Kidney (tissue), 14 donors: Measurements from ENCODE around the gene RBM23. TPM values are rescaled to one million over a fixed set of nuclear protein-coding genes. Genes with fewer than 3 reads are reported as not detected.

Source experiments
- DNase-seq, 5 donors: peaks; one replicate each; pipeline ENCODE4 v3.0.0-alpha.2; 2013 to 2020
- FAIRE-seq: peaks from 2 replicates; lab custom pipeline; 2012; peaks lifted over from hg19 to GRCh38; lab: Jason Lieb, UNC
- H3K27ac ChIP-seq, 2 donors: one replicate each; pipeline ENCODE4 v1.7.0; 2013; ENCODE audit warnings: low read depth in 2 of 2, low read length in 2 of 2, inconsistent platforms in 1 of 2
- H3K27me3 ChIP-seq: one replicate; pipeline ENCODE4 v1.7.1; 2013; ENCODE audit warnings: low read length, inconsistent platforms; ENCODE audit not compliant: control insufficient read depth, insufficient read depth
- H3K36me3 ChIP-seq, 3 donors: one replicate each; pipeline versions ENCODE4 v1.7.0 to v1.7.1; 2013; ENCODE audit warnings: low read length in 3 of 3, control low read depth in 1 of 3, inconsistent platforms in 1 of 3; ENCODE audit not compliant: insufficient read depth in 3 of 3, control insufficient read depth in 2 of 3
- H3K4me1 ChIP-seq, 3 donors: one replicate each; pipeline versions ENCODE4 v1.7.0 to v1.7.1; 2013; ENCODE audit warnings: low read length in 3 of 3, inconsistent platforms in 1 of 3, low read depth in 1 of 3; ENCODE audit not compliant: control insufficient read depth in 2 of 3, insufficient read depth in 2 of 3
- H3K4me3 ChIP-seq, 3 donors: one replicate each; pipeline versions ENCODE4 v1.7.0 to v1.8.1; 2013; ENCODE audit warnings: low read length in 3 of 3, control low read depth in 1 of 3, inconsistent platforms in 1 of 3
- H3K9ac ChIP-seq, 3 donors: one replicate each; pipeline versions ENCODE4 v1.7.0 to v1.7.1; 2013; ENCODE audit warnings: low read length in 3 of 3, control low read depth in 1 of 3, inconsistent platforms in 1 of 3
- H3K9me3 ChIP-seq, 3 donors: one replicate each; pipeline versions ENCODE4 v1.7.0 to v1.7.1; 2013; ENCODE audit warnings: low read length in 3 of 3, control low read depth in 1 of 3, inconsistent platforms in 1 of 3; ENCODE audit not compliant: control insufficient read depth in 2 of 3, insufficient read depth in 1 of 3
- CTCF ChIP-seq: IDR thresholded peaks from 3 replicates; pipeline ENCODE4 v1.5.1; 2012; ENCODE audit warnings: mild to moderate bottlenecking, moderate library complexity, borderline replicate concordance; ENCODE audit not compliant: insufficient read depth; ENCODE audit errors: extremely low read depth
- intact Hi-C: fragments of 100-400 bp; cut with DNase I; formaldehyde crosslinking; loops from one replicate; pipeline ENCODE4 v1.11.1; 2022
- polyA plus RNA-seq: library from polyadenylated mRNA; stranded (reverse); fragments of 350-450 nt; fragmentation: Illumina TruSeq; extraction: RNeasy Lipid Tissue Mini Kit (QIAGEN cat#74804); gene quantifications from one replicate; pipeline ENCODE4 v1.2.3, GENCODE V29; 2014; ENCODE audit warnings: low read depth, low replicate concordance; ENCODE audit not compliant: insufficient read depth
- total RNA-seq: library from RNA; stranded (reverse); fragmentation: NEBNext Ultra II Directional; extraction: Animal tissue kit (Norgen Biotek cat#: 25700); gene quantifications from one replicate; pipeline ENCODE4 v1.2.1, GENCODE V29; 2021
- donor health status: control.
- donor health status: control.
- donor health status: control.
- donor health status: control.
- donor health status: control.
- donor health status: DM: yes; HTN: yes; CAD: no.
- donor health status: Normal renal cell carcinoma (clear cell type).

The RBM23 gene
- total and polyA plus RNA-seq, 2 donors from 2014 or later: 44.8 to 93.6 TPM

DNA sequence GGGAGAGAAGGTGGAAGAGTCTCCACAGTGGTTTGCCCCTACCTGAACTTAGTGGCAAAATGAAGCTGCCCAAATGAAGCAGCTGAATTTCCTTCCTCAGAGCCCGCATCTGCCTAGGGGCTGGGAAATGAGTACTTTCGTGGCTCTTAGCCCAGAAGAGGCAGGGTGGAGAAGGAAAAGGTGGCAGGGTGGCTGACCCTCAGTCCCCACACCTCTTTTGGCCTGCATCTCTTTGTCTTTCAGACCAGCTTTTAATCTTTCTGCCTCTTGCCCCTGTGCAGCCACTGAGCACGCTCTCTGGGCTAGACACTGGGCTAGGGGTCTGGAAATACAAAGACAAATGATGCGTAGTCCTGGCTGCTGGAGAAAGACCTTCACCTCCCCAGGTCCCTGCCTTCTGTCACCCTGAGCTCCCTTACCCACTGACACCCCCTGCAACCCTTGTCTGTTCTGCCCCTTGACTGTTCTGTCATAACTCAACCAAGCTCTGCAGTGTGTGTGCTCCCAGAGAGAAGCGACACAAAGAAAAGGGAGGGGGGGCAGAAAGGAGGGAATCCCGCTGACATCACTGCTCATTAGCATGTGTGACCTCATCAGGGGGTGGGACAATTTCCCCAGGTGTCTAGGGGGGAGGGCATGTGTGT, 36.3 kb downstream of the RBM23 start:
- Histone ChIP-seq H3K27ac (no peak overlapping the region), H3K4me1 (peaks cover 0 to 12% (median 4%) of the 10 kb centered on the region in 3 donors), H3K9me3 (no peaks in the 10 kb centered on the region), H3K27me3 (no peaks in the 10 kb centered on the region), H3K4me3 (no peak overlapping the region), H3K9ac (peak overlapping the region in 1 of 3 donors; percentile 7), H3K36me3 (peaks cover 0 to 14% (median 11%) of the 10 kb centered on the region in 3 donors)
- peak in 4 of 5 donors; percentile 87 to 95 (median 94) for DNase-seq
- FAIRE-seq: no peak
- intact Hi-C loops: no loop called here
- TF ChIP-seq CTCF: no peak

DNA sequence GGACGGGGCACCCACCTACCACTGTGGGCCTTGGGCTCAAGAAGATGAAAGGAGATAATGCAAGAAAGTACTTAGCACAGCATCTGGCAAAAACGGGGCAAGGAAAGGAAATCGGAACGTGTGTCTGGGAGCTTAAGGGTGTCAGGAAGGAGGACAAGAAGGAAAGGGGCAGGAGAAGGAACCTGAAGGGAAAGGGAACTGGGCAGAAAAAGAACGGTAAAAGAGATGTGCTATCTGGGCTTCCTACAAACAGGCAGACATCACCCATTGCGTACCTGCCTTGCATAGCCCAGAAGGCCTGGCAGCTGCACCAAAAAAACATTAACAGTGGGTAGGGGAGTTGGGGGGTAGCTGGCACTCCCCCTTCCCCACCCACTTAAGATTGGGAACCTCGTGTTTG, 36.9 kb downstream of the RBM23 start:
- H3K4me1 ChIP-seq: peaks cover 0 to 11% (median 4%) of the 10 kb centered on the region in 3 donors
- no peaks in the 10 kb centered on the region for H3K27me3 ChIP-seq
- TF ChIP-seq CTCF: no peak
- FAIRE-seq (no peak), DNase-seq (no peak)
- H3K4me3 ChIP-seq: no peak overlapping the region
- intact Hi-C loops: no loop called here
- no peak overlapping the region for H3K27ac ChIP-seq
- H3K9me3 ChIP-seq: no peaks in the 10 kb centered on the region
- peaks cover 0 to 19% (median 11%) of the 10 kb centered on the region in 3 donors for H3K36me3 ChIP-seq
- no peak overlapping the region for H3K9ac ChIP-seq

- DNase-seq (no peak), FAIRE-seq (no peak)
- Histone ChIP-seq H3K27ac (no peak overlapping the region), H3K4me3 (no peak overlapping the region), H3K36me3 (peaks cover 2 to 52% (median 37%) of the 10 kb centered on the region in 3 donors), H3K4me1 (peaks cover 0 to 6% (median 0%) of the 10 kb centered on the region in 3 donors), H3K27me3 (no peaks in the 10 kb centered on the region), H3K9ac (no peak overlapping the region), H3K9me3 (no peaks in the 10 kb centered on the region)
- no peak for TF ChIP-seq CTCF
- intact Hi-C loops: no loop called here
Observed at GRCh38 chr14:22878271-22879246, 40.4 kb downstream of the RBM23 start.
